Kidney (tissue), 14 donors: Measurements from ENCODE around the gene EPHA6. TPM values are rescaled to one million over a fixed set of nuclear protein-coding genes. Genes with fewer than 3 reads are reported as not detected.

Source experiments
- DNase-seq, 5 donors: peaks; one replicate each; pipeline ENCODE4 v3.0.0-alpha.2; 2013 to 2020
- FAIRE-seq: peaks from 2 replicates; lab custom pipeline; 2012; peaks lifted over from hg19 to GRCh38; lab: Jason Lieb, UNC
- H3K27ac ChIP-seq, 2 donors: one replicate each; pipeline ENCODE4 v1.7.0; 2013; ENCODE audit warnings: low read depth in 2 of 2, low read length in 2 of 2, inconsistent platforms in 1 of 2
- H3K27me3 ChIP-seq: one replicate; pipeline ENCODE4 v1.7.1; 2013; ENCODE audit warnings: low read length, inconsistent platforms; ENCODE audit not compliant: control insufficient read depth, insufficient read depth
- H3K36me3 ChIP-seq, 3 donors: one replicate each; pipeline versions ENCODE4 v1.7.0 to v1.7.1; 2013; ENCODE audit warnings: low read length in 3 of 3, control low read depth in 1 of 3, inconsistent platforms in 1 of 3; ENCODE audit not compliant: insufficient read depth in 3 of 3, control insufficient read depth in 2 of 3
- H3K4me1 ChIP-seq, 3 donors: one replicate each; pipeline versions ENCODE4 v1.7.0 to v1.7.1; 2013; ENCODE audit warnings: low read length in 3 of 3, inconsistent platforms in 1 of 3, low read depth in 1 of 3; ENCODE audit not compliant: control insufficient read depth in 2 of 3, insufficient read depth in 2 of 3
- H3K4me3 ChIP-seq, 3 donors: one replicate each; pipeline versions ENCODE4 v1.7.0 to v1.8.1; 2013; ENCODE audit warnings: low read length in 3 of 3, control low read depth in 1 of 3, inconsistent platforms in 1 of 3
- H3K9ac ChIP-seq, 3 donors: one replicate each; pipeline versions ENCODE4 v1.7.0 to v1.7.1; 2013; ENCODE audit warnings: low read length in 3 of 3, control low read depth in 1 of 3, inconsistent platforms in 1 of 3
- H3K9me3 ChIP-seq, 3 donors: one replicate each; pipeline versions ENCODE4 v1.7.0 to v1.7.1; 2013; ENCODE audit warnings: low read length in 3 of 3, control low read depth in 1 of 3, inconsistent platforms in 1 of 3; ENCODE audit not compliant: control insufficient read depth in 2 of 3, insufficient read depth in 1 of 3
- intact Hi-C: fragments of 100-400 bp; cut with DNase I; formaldehyde crosslinking; loops from one replicate; pipeline ENCODE4 v1.11.1; 2022
- polyA plus RNA-seq: library from polyadenylated mRNA; stranded (reverse); fragments of 350-450 nt; fragmentation: Illumina TruSeq; extraction: RNeasy Lipid Tissue Mini Kit (QIAGEN cat#74804); gene quantifications from one replicate; pipeline ENCODE4 v1.2.3, GENCODE V29; 2014; ENCODE audit warnings: low read depth, low replicate concordance; ENCODE audit not compliant: insufficient read depth
- total RNA-seq: library from RNA; stranded (reverse); fragmentation: NEBNext Ultra II Directional; extraction: Animal tissue kit (Norgen Biotek cat#: 25700); gene quantifications from one replicate; pipeline ENCODE4 v1.2.1, GENCODE V29; 2021
- TF ChIP-seq, protein P1 (sequence below): IDR thresholded peaks from 3 replicates; pipeline ENCODE4 v1.5.1; 2012; ENCODE audit warnings: mild to moderate bottlenecking, moderate library complexity, borderline replicate concordance; ENCODE audit not compliant: insufficient read depth; ENCODE audit errors: extremely low read depth
- donor health status: control.
- donor health status: control.
- donor health status: control.
- donor health status: control.
- donor health status: control.
- donor health status: DM: yes; HTN: yes; CAD: no.
- donor health status: Normal renal cell carcinoma (clear cell type).

The EPHA6 gene
- total and polyA plus RNA-seq, 2 donors from 2014 or later = 0.66 TPM; not detected in 1

DNA sequence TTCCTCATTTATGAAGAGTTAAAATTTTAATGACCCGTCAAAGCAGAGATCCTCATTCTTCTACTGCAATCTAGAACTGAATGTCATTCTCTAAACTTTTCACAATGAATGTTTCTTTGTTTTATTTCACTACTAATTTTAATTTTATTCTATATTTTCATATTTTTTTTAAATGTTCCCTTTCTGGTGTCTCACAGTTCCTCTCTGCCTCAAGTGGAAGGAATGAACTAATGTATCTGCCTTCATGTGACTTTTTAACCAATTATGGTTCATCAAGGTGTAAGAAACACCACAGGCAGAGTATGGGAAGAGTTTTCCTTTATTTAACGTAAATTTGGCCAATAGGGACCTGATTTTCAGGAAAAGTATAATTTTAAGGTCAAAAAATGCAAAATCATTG lies 441.7 kb downstream of the EPHA6 start:
- Histone ChIP-seq H3K27ac (no peak overlapping the region), H3K27me3 (no peaks in the 10 kb centered on the region), H3K9ac (no peak overlapping the region), H3K36me3 (no peaks in the 10 kb centered on the region), H3K4me3 (no peak overlapping the region), H3K9me3 (no peaks in the 10 kb centered on the region), H3K4me1 (no peaks in the 10 kb centered on the region)
- TF ChIP-seq, protein P1, sequence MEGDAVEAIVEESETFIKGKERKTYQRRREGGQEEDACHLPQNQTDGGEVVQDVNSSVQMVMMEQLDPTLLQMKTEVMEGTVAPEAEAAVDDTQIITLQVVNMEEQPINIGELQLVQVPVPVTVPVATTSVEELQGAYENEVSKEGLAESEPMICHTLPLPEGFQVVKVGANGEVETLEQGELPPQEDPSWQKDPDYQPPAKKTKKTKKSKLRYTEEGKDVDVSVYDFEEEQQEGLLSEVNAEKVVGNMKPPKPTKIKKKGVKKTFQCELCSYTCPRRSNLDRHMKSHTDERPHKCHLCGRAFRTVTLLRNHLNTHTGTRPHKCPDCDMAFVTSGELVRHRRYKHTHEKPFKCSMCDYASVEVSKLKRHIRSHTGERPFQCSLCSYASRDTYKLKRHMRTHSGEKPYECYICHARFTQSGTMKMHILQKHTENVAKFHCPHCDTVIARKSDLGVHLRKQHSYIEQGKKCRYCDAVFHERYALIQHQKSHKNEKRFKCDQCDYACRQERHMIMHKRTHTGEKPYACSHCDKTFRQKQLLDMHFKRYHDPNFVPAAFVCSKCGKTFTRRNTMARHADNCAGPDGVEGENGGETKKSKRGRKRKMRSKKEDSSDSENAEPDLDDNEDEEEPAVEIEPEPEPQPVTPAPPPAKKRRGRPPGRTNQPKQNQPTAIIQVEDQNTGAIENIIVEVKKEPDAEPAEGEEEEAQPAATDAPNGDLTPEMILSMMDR = no peak
- FAIRE-seq = no peak
- intact Hi-C loops = no loop called here
- no peak for DNase-seq

DNA sequence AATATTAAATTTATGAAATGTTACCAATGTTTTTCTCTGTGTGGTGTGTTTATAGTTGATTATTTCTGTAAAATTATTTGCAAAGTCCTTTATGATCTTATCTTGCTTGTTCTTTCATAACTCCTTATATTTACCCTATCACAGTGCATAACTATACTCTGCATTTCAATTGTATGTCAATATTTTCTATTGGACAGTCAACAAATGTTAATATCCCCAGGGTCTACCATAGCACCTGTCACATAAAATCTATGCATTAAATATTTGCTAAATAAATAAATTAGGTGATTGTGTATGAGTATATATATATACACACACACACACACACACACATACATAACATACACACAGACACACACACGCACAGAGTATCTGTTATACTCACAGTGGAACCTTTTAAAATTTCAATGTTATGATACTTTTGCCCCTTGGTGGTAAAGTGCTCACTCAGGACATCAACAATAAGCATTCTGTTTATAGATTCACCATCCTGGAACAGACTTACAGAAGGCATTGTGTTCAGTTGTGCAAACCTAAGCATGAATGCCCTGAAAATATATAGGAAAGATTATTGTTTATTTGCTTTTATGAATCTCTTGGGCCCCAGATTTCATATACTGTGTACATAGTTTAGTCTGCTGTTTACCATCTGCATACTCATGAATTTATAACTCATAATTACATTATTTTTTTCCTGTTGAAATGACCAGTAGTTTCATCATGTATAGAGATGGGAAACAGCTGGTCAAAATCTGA lies 443.7 kb downstream of the EPHA6 start:
- TF ChIP-seq, protein P1 = no peak
- no peaks in the 10 kb centered on the region for H3K9me3 ChIP-seq
- no peak overlapping the region for H3K9ac ChIP-seq
- H3K27ac ChIP-seq = no peak overlapping the region
- intact Hi-C loops = no loop called here
- no peaks in the 10 kb centered on the region for H3K27me3 ChIP-seq
- no peak for DNase-seq
- H3K4me1 ChIP-seq = no peaks in the 10 kb centered on the region
- no peak overlapping the region for H3K4me3 ChIP-seq
- no peak for FAIRE-seq
- H3K36me3 ChIP-seq = no peaks in the 10 kb centered on the region

DNA sequence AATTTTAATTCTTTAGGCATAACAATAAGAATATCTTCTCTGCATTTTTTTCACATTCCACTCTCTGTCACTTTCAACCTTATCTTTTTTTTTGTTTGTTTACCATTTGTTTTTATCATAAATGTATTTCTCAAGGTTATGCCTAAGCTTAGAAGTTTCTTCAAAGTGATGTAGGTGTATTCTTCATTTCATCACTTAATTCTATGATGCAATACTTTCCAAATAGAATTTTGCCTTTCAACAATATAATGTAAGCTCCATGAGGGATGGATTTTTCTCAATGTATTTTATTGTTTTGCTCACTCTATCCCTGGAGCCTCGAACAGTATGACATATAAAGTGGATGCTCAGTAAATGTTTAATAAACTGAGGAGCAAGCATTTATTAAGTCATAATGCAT lies 444.9 kb downstream of the EPHA6 start:
- DNase-seq (no peak), FAIRE-seq (no peak)
- TF ChIP-seq, protein P1 = no peak
- Histone ChIP-seq H3K36me3 (no peaks in the 10 kb centered on the region), H3K9ac (no peak overlapping the region), H3K27ac (no peak overlapping the region), H3K27me3 (no peaks in the 10 kb centered on the region), H3K9me3 (no peaks in the 10 kb centered on the region), H3K4me1 (no peaks in the 10 kb centered on the region), H3K4me3 (no peak overlapping the region)
- intact Hi-C loops = no loop called here
